Stimulated activated CD4-positive, alpha-beta T cell treated with anti-CD3 and anti-CD28 coated beads, Interleukin-1b, Interleukin-23, amount 100 ng/mL, for 48 hours (primary cell): ENCODE results near the gene KIRREL2.

Source experiments
- DNase-seq: peaks from one replicate; pipeline ENCODE4 v3.0.0-alpha.2; 2020

Gene KIRREL2

DNA sequence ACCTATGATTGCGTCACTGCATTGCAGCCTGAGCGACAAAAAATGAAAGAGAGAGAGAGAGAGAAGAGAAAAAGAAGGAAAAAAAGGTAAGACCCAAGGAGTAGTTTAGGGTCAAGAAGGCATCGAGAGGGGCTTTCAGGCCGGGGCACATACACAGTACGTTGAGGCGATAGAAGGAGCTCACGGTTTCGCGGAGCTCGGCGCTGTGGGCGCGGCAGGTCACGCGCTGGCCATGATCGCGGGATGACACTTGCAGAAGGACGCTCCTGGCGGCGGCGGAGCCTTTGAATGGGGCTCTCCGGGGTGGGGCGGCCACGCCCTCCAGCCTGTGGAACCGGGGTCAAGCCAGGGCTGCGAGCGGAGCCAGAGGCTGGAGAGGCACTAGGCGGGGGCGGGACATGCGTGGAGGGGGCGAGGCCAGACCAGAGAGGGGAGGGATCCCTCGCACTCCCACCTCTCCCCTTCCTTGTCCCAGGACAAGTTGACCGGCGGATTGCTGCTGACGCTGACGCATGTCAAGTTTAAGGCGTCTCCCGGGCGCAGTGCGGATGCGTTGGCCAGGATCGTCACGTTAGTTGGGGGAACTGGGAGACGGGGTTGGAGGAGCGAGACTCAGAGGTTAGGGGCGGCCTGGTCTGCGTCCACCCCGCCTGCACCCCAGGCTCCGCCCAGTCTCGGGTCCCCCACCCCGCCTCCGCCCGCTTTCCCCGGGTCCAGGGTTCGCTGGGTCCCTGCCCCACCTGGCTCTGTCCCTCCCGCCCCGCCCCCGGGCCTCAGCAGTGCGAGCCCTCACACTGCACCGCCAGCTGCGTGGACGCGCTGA lies 11.3 kb upstream of the KIRREL2 start:
- no peak for DNase-seq

- DNase-seq = no peak
Observed at GRCh38 chr19:35846038-35846668, 10.6 kb upstream of the KIRREL2 start.

DNA sequence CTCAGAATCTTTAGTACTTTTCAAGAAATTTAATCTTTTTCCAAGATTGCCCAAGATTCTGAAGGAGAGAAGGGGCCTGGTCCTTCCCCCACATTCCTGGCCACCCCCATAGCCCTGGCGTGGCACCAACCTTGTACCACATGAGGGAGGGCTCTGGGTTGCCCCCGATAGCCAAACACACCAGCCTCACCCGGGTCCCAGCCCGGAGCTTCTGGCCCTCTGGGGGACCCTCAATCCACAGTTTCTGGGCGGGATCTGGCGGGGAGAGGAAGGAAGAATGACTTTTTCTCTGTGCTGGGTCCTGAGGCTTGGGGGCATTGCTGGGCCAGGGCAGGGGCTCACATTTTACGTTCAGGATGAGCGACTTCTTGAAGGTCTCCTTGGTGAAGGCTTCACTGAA lies 8.8 kb upstream of the KIRREL2 start:
- no peak for DNase-seq

DNA sequence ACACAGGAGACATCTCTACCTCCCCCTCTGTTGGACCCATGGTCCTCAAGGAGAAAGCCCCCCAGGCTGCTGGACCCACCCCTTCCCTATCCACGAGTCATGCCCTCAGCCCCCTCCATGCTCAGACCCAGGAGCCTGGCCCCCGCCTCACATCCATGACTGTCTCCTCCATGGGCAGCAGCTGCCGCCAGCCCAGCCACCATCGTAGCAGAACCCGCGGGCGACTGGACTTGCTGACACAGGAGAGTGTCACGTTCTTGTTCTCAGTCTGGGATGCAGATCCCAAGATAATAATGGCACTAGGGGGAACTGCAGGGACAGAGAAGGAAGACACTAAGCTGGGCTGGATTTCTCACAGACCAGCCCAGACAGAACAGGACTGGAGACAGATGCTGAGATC lies 8.2 kb upstream of the KIRREL2 start:
- DNase-seq = no peak

- no peak for DNase-seq
Observed at GRCh38 chr19:35848919-35849505, 7.7 kb upstream of the KIRREL2 start.

DNA sequence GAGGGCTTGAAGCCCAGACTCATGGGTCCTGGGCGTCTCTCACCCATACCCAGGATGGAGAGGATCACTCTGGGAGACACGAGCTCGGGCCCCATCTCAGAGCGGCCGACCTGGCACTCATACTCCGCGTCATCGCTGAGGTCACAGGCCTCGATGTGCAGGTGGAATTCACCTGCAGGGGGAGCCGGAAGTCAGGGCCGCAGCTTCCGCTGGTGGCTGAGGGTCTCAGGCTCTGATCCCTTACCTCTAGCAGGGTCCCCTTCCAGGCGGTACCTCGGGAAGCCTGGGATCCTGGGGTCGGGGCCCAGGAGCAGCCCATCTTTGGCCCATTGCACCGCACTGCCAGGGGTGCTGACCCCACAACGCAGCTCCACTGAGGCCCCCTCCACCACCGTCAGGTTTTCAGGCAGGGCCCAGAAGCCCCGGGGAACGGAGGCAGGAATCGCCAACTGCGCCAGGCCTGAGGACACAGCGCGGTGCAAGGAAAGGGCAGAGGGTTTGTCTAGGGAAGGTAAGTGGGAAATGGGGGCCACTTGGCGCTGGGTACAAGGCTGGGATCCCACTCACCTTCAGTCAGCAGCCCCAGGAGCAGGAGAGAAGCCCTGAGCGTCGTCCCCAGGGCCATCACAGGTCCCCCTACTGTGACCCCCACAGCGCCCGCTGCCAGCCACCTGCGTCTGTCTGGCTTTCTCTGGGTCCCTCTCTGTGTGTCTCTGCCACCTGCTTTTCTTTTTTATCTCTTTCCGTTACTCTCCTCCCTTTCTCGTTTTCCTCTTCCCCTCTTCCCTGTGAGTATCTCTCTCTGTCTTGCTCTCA lies 5.3 kb upstream of the KIRREL2 start:
- no peak for DNase-seq

DNA sequence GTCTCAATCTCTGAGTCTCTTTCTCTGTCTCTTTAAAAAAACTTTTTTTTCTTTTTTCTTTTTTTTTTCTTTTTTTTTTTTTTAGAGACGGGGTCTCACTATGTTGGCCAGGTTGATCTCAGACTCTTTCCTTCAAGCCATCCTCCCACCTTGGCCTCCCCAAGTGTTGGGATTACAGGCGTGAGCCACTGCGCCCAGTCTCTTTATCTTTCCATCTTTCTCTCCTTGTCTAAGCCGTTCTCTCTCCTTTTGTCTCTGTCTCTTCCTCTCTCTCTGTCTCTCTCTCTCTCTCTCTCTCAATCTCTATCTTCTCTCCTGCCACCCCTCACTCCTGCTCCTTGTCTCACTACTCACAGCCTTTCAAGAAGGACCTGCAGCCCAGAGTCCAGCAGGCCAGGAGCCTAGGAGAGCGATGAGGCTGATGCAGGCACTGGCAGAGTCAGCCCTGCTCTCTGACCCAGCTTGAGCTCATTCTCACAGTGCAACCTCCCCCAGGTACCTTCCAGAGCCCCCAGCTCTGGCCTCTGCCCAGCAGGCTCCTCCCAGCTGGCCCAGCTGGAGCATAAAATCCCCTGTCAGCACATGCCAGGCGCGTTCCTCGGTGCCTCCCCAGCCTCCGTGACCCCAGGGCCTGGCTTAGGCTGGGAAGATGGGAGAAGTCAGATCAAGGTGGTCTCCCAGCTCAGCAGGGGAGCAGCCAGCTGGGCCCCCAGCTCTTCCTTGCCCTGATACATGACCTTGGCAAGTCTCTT lies 4.5 kb upstream of the KIRREL2 start, which contains the start of gene NPHS1:
Gene NPHS1 (minus strand): TSS at position 476 of the 752 bp plus-strand sequence. CDS start 667 bp downstream, outside the sequence.
- DNase-seq = no peak

DNA sequence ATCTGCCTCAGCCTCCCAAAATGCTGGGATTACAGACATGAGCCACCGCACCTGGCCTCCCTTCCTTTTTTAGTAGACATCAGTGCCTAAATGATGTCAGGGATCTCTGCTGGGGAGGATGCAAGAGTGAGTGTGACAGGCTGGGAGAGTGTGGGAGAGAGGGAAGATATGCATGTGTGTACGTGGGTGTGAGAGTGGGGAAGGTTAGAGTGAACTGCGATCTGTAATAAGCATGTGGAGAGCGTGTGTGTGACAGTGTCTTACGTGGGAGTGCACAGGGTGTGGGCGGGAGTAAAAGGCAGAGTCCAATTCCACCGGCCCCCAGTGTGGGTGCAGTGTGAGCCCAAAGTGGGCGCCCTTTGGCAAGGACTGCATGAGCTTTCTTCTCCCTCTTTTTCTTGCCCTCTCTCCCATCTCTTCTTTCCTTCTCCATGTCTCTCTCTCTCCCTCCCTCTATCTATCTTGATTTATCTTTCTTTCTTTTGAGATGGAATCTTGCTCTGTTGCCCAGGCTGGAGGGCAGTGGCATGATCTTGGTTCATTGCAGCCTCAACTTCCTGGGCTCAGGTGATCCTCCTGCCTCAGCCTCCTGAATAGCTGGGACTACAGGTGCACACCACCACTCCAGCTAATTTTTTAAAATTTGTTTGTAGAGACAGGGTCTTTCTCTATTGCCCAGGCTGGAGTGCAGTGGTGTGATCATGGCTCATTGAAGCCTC lies 3.5 kb upstream of the KIRREL2 start:
- no peak for DNase-seq

DNA sequence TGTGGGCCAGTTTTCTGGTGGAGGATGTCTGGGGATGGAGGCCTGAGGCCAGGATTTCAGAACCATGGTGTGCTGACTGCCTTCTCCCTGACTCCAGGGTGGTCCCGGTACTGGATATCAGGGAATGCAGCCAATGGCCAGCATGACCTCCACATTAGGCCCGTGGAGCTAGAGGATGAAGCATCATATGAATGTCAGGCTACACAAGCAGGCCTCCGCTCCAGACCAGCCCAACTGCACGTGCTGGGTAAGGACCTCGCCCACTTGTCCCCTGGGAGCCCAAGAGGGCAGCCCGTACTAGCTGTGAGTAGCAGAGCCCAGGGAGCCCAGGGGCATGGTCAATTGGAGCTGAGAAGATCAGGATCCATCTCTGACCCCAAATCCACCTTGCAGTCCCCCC lies 1.6 kb downstream of the KIRREL2 start:
- no peak for DNase-seq

GRCh38 chr19:35859414-35859813 lies 2.7 kb downstream of the KIRREL2 start:
- no peak for DNase-seq

GRCh38 chr19:35860436-35860817 lies 3.7 kb downstream of the KIRREL2 start:
- no peak for DNase-seq

GRCh38 chr19:35860818-35861639 lies 4.3 kb downstream of the KIRREL2 start:
- no peak for DNase-seq

DNA sequence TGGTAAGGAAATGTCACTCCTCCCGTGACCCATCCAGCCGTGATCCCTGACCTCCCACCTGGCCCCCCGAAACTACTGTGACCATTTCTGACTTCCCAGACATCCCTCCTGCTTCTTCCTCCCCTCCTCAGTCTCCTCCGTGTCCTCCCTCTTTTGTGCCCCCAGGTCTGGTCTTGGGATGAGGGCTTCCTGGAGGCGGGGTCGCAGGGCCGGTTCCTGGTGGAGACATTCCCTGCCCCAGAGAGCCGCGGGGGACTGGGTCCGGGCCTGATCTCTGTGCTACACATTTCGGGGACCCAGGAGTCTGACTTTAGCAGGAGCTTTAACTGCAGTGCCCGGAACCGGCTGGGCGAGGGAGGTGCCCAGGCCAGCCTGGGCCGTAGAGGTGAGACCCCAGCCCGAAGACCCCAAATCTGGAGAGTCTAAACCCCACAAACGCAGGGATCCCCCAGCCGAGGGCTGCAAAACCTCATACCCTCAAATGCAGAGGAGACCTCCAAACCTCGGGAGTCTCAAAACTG lies 5.0 kb downstream of the KIRREL2 start:
- DNase-seq = no peak

GRCh38 chr19:35862528-35862927 lies 5.8 kb downstream of the KIRREL2 start:
- DNase-seq = no peak

DNA sequence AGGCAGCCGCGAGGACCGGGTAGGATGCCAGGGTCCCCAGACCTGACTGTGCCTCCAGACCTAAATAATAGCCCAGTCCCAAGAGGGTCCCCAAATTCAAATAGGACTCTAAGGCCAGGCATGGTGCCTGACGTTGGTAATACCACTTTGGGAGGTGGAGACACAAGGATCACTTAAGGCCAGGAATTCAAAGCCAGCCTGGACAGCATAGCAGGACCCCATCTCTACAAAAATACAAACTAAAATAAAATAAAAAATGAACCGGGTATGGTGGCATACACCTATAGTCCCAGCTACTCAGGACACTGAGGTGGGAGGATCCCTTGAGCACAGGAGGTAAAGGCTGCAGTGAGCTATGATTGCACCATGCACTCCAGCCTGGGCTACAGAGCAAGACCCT lies 6.3 kb downstream of the KIRREL2 start:
- DNase-seq = no peak

- DNase-seq = peak; percentile 59
Observed at GRCh38 chr19:35868172-35868822, 11.6 kb downstream of the KIRREL2 start, which contains the start of gene APLP1. TSS of gene APLP1 (plus strand) at chr19:35868574. CDS start at chr19:35868637, 63 bp downstream.

DNA sequence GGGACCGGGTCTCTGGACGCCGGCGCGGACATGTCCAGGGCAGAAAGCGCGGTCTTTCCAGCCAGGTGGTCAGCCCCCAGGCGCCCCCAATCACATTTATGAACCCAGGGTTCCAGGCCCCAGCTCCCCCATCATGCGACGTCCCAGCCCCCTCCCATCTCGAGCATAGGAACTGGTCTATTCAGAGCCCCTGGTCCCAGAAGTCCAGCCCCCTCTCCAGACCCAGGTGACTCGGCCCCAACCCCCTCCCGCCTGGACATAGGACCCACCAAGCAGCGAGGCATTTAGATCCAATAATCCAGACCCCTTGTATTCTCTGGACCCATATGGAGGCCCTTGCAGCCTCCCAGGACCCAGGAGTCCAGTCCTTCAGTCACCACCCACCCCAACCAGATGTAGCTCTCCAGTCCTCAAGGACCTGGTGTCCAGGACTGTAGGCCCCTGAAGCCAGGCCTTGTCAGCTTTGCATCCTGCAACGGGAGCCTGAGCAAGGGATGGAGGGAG lies 12.2 kb downstream of the KIRREL2 start:
- no peak for DNase-seq

- peak; percentile 92 for DNase-seq
Observed at GRCh38 chr19:35869327-35870123, 12.8 kb downstream of the KIRREL2 start.
